HepG2 (cell line): Measurements from ENCODE around the gene CARHSP1. TPM values are rescaled to one million over a fixed set of nuclear protein-coding genes. Genes with fewer than 3 reads are reported as not detected.

Experiments used
- ATF1 ChIP-seq: IDR thresholded peaks from 2 replicates; pipeline ENCODE4 v1.6.1; 2016; ENCODE audit warnings: mild to moderate bottlenecking, control low read depth
- GABPB1 ChIP-seq: IDR thresholded peaks from 2 replicates; pipeline ENCODE4 v1.6.1; 2016; ENCODE audit warnings: mild to moderate bottlenecking, missing genetic modification reagents, moderate library complexity, missing compliant biosample characterization
- HOMEZ ChIP-seq: IDR thresholded peaks from 2 replicates; pipeline ENCODE4 v1.6.1; 2016; ENCODE audit warnings: low read depth
- KAT2B ChIP-seq: fragments of 150-350 bp; IDR thresholded peaks from 2 replicates; pipeline ENCODE4 v1.6.1; 2014; ENCODE audit warnings: low read depth, low read length, borderline replicate concordance
- KAT7 ChIP-seq: IDR thresholded peaks from 2 replicates; pipeline ENCODE4 v1.6.1; 2018; ENCODE audit warnings: borderline replicate concordance, missing compliant biosample characterization
- KLF9 ChIP-seq: IDR thresholded peaks from 2 replicates; pipeline ENCODE4 v1.6.1; 2016; ENCODE audit warnings: low read depth
- NCOA2 ChIP-seq: sonication (generic); formaldehyde crosslinking; IDR thresholded peaks from 2 replicates; pipeline ENCODE4 v1.8.0; 2022; ENCODE audit warnings: inconsistent platforms
- PBX2 ChIP-seq: IDR thresholded peaks from 2 replicates; pipeline ENCODE4 v1.6.1; 2016; ENCODE audit warnings: control low read depth
- RXRB ChIP-seq: IDR thresholded peaks from 2 replicates; pipeline ENCODE4 v1.6.1; 2016; ENCODE audit warnings: borderline replicate concordance, missing genetic modification reagents, missing compliant biosample characterization
- SALL1 ChIP-seq: sonication (generic); formaldehyde crosslinking; IDR thresholded peaks from 2 replicates; pipeline ENCODE4 v1.8.0; 2022; ENCODE audit warnings: mild to moderate bottlenecking, missing genetic modification reagents
- THYN1 ChIP-seq: sonication (generic); formaldehyde crosslinking; IDR thresholded peaks from 2 replicates; pipeline ENCODE4 v1.8.1; 2023; ENCODE audit warnings: low read depth, mild to moderate bottlenecking, moderate library complexity, missing genetic modification reagents, borderline replicate concordance
- YY1 ChIP-seq: IDR thresholded peaks from 2 replicates; pipeline ENCODE4 v1.6.1; 2011; ENCODE audit warnings: low read length, low read depth, moderate library complexity, mild to moderate bottlenecking; ENCODE audit not compliant: insufficient read depth, insufficient replicate concordance
- ZBTB25 ChIP-seq: IDR thresholded peaks from 2 replicates; pipeline ENCODE4 v1.6.1; 2018; ENCODE audit warnings: missing genetic modification reagents
- ZFP90 ChIP-seq: sonication (generic); formaldehyde crosslinking; IDR thresholded peaks from 2 replicates; pipeline ENCODE4 v1.8.0; 2022; ENCODE audit warnings: missing genetic modification reagents, mild to moderate bottlenecking, inconsistent platforms, borderline replicate concordance
- ZNF124 ChIP-seq: sonication (generic); formaldehyde crosslinking; IDR thresholded peaks from 2 replicates; pipeline ENCODE4 v1.4.0; 2020; ENCODE audit warnings: missing genetic modification reagents
- ZNF230 ChIP-seq: sonication (generic); formaldehyde crosslinking; IDR thresholded peaks from 2 replicates; pipeline ENCODE4 v1.4.0; 2020; ENCODE audit warnings: mild to moderate bottlenecking, missing genetic modification reagents
- ZNF513 ChIP-seq: sonication (generic); formaldehyde crosslinking; conservative IDR thresholded peaks from 2 replicates; pipeline ENCODE4 v1.5.0; 2020; ENCODE audit warnings: missing genetic modification reagents
- ZNF589 ChIP-seq: sonication (generic); formaldehyde crosslinking; conservative IDR thresholded peaks from 2 replicates; pipeline ENCODE4 v1.8.0; 2022; ENCODE audit warnings: mild to moderate bottlenecking, moderate library complexity, missing genetic modification reagents
- ZNF639 ChIP-seq: conservative IDR thresholded peaks from 2 replicates; pipeline ENCODE4 v1.6.1; 2018; ENCODE audit warnings: missing genetic modification reagents
- ZNF891 ChIP-seq: sonication (generic); formaldehyde crosslinking; IDR thresholded peaks from 2 replicates; pipeline ENCODE4 v1.5.0; 2020; ENCODE audit warnings: mild to moderate bottlenecking, missing genetic modification reagents
- ZZZ3 ChIP-seq: sonication (generic); formaldehyde crosslinking; IDR thresholded peaks from 2 replicates; pipeline ENCODE4 v1.4.0; 2020; ENCODE audit warnings: missing genetic modification reagents, mild to moderate bottlenecking, borderline replicate concordance
- polyA plus RNA-seq, 8 experiments: library from polyadenylated mRNA; depleted of rRNA in 3 of 8; stranded (reverse) in 7 of 8; unstranded in 1 of 8; fragments of >200 nt; fragmentation: Illumina TruSeq in 4 of 8; extraction: Trizol in 4 of 8; gene quantifications; 2 replicates each; pipeline versions ENCODE4 v1.2.1 to v1.2.3, GENCODE V29; 2011 to 2016; ENCODE audit warnings: low read depth in 4 of 8, missing spikeins in 1 of 8, mixed read lengths in 1 of 8; ENCODE audit not compliant: insufficient read depth in 1 of 8
- total RNA-seq, 5 experiments: library from RNA; depleted of rRNA; stranded (reverse); fragments of >200 nt; fragmentation: Illumina TruSeq; extraction: Trizol; gene quantifications; 2 replicates each; pipeline ENCODE4 v1.2.3, GENCODE V29; 2016; ENCODE audit warnings: low read depth in 1 of 5

Gene CARHSP1
- total and polyA plus RNA-seq, 2 of the 13 experiments (the other 11 are each of a cell fraction or from before 2014, with no cell fraction given): 173 to 345 TPM

GRCh38 chr16:8863594-8864424, 5.0 kb downstream of the CARHSP1 start (continued):
- TF ChIP-seq HOMEZ: peak; percentile 53; the same call in 1 of the 2 replicates
- peak; percentile 93 for TF ChIP-seq KAT7 (CRISPR knock-in tag)
- peak; percentile 99 for TF ChIP-seq ZNF589 (CRISPR knock-in tag)
- TF ChIP-seq ZNF891 (CRISPR knock-in tag): peak; percentile 32; the same call in 1 of the 2 replicates
- peak; percentile 99 for TF ChIP-seq KLF9 (CRISPR knock-in tag)
- TF ChIP-seq ZNF639 (CRISPR knock-in tag): peak; percentile 84; the same call in 1 of the 2 replicates
- peak; percentile 74 for TF ChIP-seq GABPB1 (CRISPR knock-in tag)
- peak; percentile 97 for TF ChIP-seq ZFP90
- TF ChIP-seq RXRB (CRISPR knock-in tag): peak; percentile 96
- no peak for TF ChIP-seq KAT2B
- peak; percentile 97 for TF ChIP-seq ZNF124 (CRISPR knock-in tag)
- peak; percentile 87 for TF ChIP-seq ZNF230 (CRISPR knock-in tag)
- no peak for TF ChIP-seq YY1
- peak; percentile 95 for TF ChIP-seq NCOA2
- no peak for TF ChIP-seq ZNF513
- TF ChIP-seq SALL1 (CRISPR knock-in tag): peak; percentile 99
- no peak; the same call in none of the 2 replicates for TF ChIP-seq ZZZ3 (CRISPR knock-in tag)
- no peak for TF ChIP-seq ATF1
- TF ChIP-seq ZBTB25 (CRISPR knock-in tag): peak; percentile 91; the same call in 1 of the 2 replicates
- 0 out of 2 replicates have a peak, but pooled peaks have one; percentile 91 for TF ChIP-seq THYN1 (CRISPR knock-in tag)
- peak; percentile 50; the same call in 1 of the 2 replicates for TF ChIP-seq PBX2 (CRISPR knock-in tag)
